Spleen (tissue), 11 donors: Measurements from ENCODE around the gene RABGGTB. TPM values are rescaled to one million over a fixed set of nuclear protein-coding genes. Genes with fewer than 3 reads are reported as not detected.
A peak's percentile ranks its signal among the peaks of the same experiment; 100 is the strongest.
"Not testable (repeated sequence)": the region's sequence is repeated elsewhere in the genome, so short reads cannot be mapped to it uniquely, and the experiment has no call there.

Source experiments
- DNase-seq: peaks from one replicate; pipeline ENCODE4 v3.0.0-alpha.2; 2020
- H3K27ac ChIP-seq, 8 donors: fragments of 200-600 bp; sonication (generic) in 7 of 8; 1 replicate in 4 of 8; 2 replicates in 4 of 8; pipeline versions ENCODE4 v1.5.0 to v1.8.0; 2016 to 2021; ENCODE audit warnings: inconsistent platforms in 4 of 8, mild to moderate bottlenecking in 4 of 8, moderate library complexity in 1 of 8
- H3K27me3 ChIP-seq, 7 donors: fragments of 200-600 bp; sonication (generic) in 6 of 7; replicated peaks in 1 of 7; 1 replicate in 4 of 7; 2 replicates in 3 of 7; pipeline versions ENCODE4 v1.5.0 to v1.8.0; 2016 to 2021; ENCODE audit warnings: inconsistent platforms in 3 of 7, mild to moderate bottlenecking in 1 of 7
- H3K36me3 ChIP-seq, 6 donors: fragments of 200-600 bp; sonication (generic) in 5 of 6; 1 replicate in 4 of 6; 2 replicates in 2 of 6; pipeline versions ENCODE4 v1.5.0 to v1.8.0; 2016 to 2021; ENCODE audit warnings: inconsistent platforms in 2 of 6
- H3K4me1 ChIP-seq, 6 donors: fragments of 200-600 bp; sonication (generic) in 5 of 6; 1 replicate in 3 of 6; 2 replicates in 3 of 6; pipeline versions ENCODE4 v1.5.0 to v1.8.0; 2016 to 2021; ENCODE audit warnings: inconsistent platforms in 3 of 6
- H3K4me3 ChIP-seq, 8 donors: fragments of 200-600 bp; sonication (generic) in 7 of 8; 1 replicate in 4 of 8; 2 replicates in 4 of 8; pipeline versions ENCODE4 v1.5.0 to v1.8.0; 2016 to 2021; ENCODE audit warnings: inconsistent platforms in 4 of 8, mild to moderate bottlenecking in 4 of 8, moderate library complexity in 2 of 8
- H3K9me3 ChIP-seq, 8 donors: fragments of 200-600 bp; sonication (generic) in 7 of 8; 1 replicate in 4 of 8; 2 replicates in 4 of 8; pipeline versions ENCODE4 v1.5.0 to v1.8.0; 2016 to 2021; ENCODE audit warnings: inconsistent platforms in 4 of 8
- CTCF ChIP-seq, 11 experiments: fragments of 200-600 bp in 7 of 11; fragments of 450-650 bp in 4 of 11; sonication (generic) in 4 of 11; IDR thresholded peaks in 8 of 11; conservative IDR thresholded peaks in 3 of 11; 1 replicate in 7 of 11; 2 replicates in 4 of 11; pipeline versions ENCODE4 v1.4.0 to v1.8.0; 2016 to 2021; ENCODE audit warnings: antibody characterized with exemption in 11 of 11, inconsistent platforms in 4 of 11, mild to moderate bottlenecking in 1 of 11
- POLR2A ChIP-seq, 3 donors: fragments of 450-650 bp; IDR thresholded peaks; one replicate each; pipeline ENCODE4 v1.5.1; 2017; ENCODE audit warnings: antibody characterized with exemption in 3 of 3, mild to moderate bottlenecking in 1 of 3
- POLR2AphosphoS5 ChIP-seq, 3 donors: sonication (generic); formaldehyde crosslinking; IDR thresholded peaks; one replicate each; pipeline ENCODE4 v1.5.1; 2017; ENCODE audit warnings: antibody characterized with exemption in 3 of 3
- WGBS, 5 donors: extraction: QIAGEN DNeasy Blood & Tissue Kit in 3 of 5; methylation state at CpG; one replicate each; pipeline versions ENCODE4 v1.1.5 to v1.1.7; 2013 to 2018; 5-methylcytosine and 5-hydroxymethylcytosine counted together
- intact Hi-C: fragments of 100-400 bp; cut with DNase I; formaldehyde crosslinking; loops from one replicate; pipeline ENCODE4 v1.15.0; 2023; ENCODE audit warnings: low total_unique reads
- polyA plus RNA-seq, 3 donors: library from polyadenylated mRNA; stranded (reverse); fragments of 200-250 nt; gene quantifications; one replicate each; pipeline ENCODE4 v1.2.1, GENCODE V29; 2013
- total RNA-seq, 7 donors: library from RNA; depleted of rRNA in 3 of 7; stranded (reverse); fragments of >200 nt in 3 of 7; fragmentation: NEBNext Ultra II Directional in 4 of 7; extraction: Animal tissue kit (Norgen Biotek cat#: 25700) in 4 of 7; gene quantifications; one replicate each; pipeline versions ENCODE4 v1.1.0 to v1.2.1, GENCODE V29; 2016 to 2021
- donor health status: healthy with polysubstance abuse.
- donor health status: DM: no; HTN: no; CAD: no; lungs with moderate emphysema.
- donor health status: DM: no; HTN: no; CAD: no.
- donor health status: Bipolar disorder and iron deficiency.
- donor health status: healthy.
- donor health status: DM: no; HTN: no; CAD: no.
- donor health status: DM: yes; HTN: yes; CAD: no.

Gene RABGGTB
- total and polyA plus RNA-seq, 10 donors: 55.2 to 94.8 (median 75.9) TPM

GRCh38 chr1:75797273-75797588, 11.2 kb downstream of the RABGGTB start:
- no peaks in the 10 kb centered on the region for H3K9me3 ChIP-seq
- no peak overlapping the region for H3K4me3 ChIP-seq
- 71 to 90% (median 77%) methylated on average over 6 of the region's 6 CpGs for WGBS, 5 donors
- peaks cover 3 to 71% (median 51%) of the 10 kb centered on the region in 6 donors for H3K36me3 ChIP-seq
- no peaks in the 10 kb centered on the region for H3K27me3 ChIP-seq
- no peak overlapping the region for H3K27ac ChIP-seq
- H3K4me1 ChIP-seq: peaks cover 0 to 17% (median under 1%) of the 10 kb centered on the region in 6 donors
- intact Hi-C loops: no loop called here
- DNase-seq: no peak
- TF ChIP-seq POLR2AphosphoS5 (IDR thresholded peaks at IDR 0.05) (no peak), CTCF (IDR thresholded peaks at IDR 0.05 in 8 of 11, conservative IDR thresholded peaks at IDR 0.05 in 3 of 11) (no peak), POLR2A (IDR thresholded peaks at IDR 0.05) (no peak)

GRCh38 chr1:75797606-75798216, 11.7 kb downstream of the RABGGTB start:
- no peak overlapping the region for H3K4me3 ChIP-seq
- TF ChIP-seq POLR2AphosphoS5 (IDR thresholded peaks at IDR 0.05): peak in 2 of 3 donors; percentile 14 to 32
- no peak for TF ChIP-seq CTCF (IDR thresholded peaks at IDR 0.05 in 8 of 11, conservative IDR thresholded peaks at IDR 0.05 in 3 of 11)
- TF ChIP-seq POLR2A (IDR thresholded peaks at IDR 0.05): no peak
- no peak for DNase-seq
- 91 to 96% (median 92%) methylated on average over 13 of the region's 13 CpGs for WGBS, 5 donors
- peaks cover 0 to 12% (median 0%) of the 10 kb centered on the region in 6 donors for H3K4me1 ChIP-seq
- no peaks in the 10 kb centered on the region for H3K9me3 ChIP-seq
- intact Hi-C loops: no loop called here
- H3K27me3 ChIP-seq: no peaks in the 10 kb centered on the region
- H3K36me3 ChIP-seq: peaks cover 3 to 66% (median 47%) of the 10 kb centered on the region in 6 donors
- H3K27ac ChIP-seq: no peak overlapping the region

GRCh38 chr1:75801480-75801879, 15.4 kb downstream of the RABGGTB start:
- H3K4me3 ChIP-seq, H3K27ac ChIP-seq, DNase-seq, intact Hi-C loops, H3K4me1 ChIP-seq, H3K27me3 ChIP-seq, H3K9me3 ChIP-seq: not testable (repeated sequence)
- WGBS, 5 donors: 83 to 100% (median 98%) methylated on average over 2 of the region's 2 CpGs
- H3K36me3 ChIP-seq: peaks cover 0 to 28% (median 9%) of the 10 kb centered on the region in 6 donors

- WGBS, 5 donors: 92 to 95% (median 94%) methylated on average over 4 of the region's 4 CpGs
- no peak for DNase-seq
Observed at GRCh38 chr1:75808921-75809320, 22.9 kb downstream of the RABGGTB start.

GRCh38 chr1:75810113-75810512, 24.1 kb downstream of the RABGGTB start:
- H3K4me1 ChIP-seq, DNase-seq, H3K9me3 ChIP-seq, H3K4me3 ChIP-seq, H3K27ac ChIP-seq, intact Hi-C loops, H3K36me3 ChIP-seq, H3K27me3 ChIP-seq: not testable (repeated sequence)
- WGBS, 5 donors: 92 to 97% (median 93%) methylated on average over 3 of the region's 3 CpGs

More at GRCh38 chr1:75808921-75809320, 22.9 kb downstream of the RABGGTB start:
- no peak for TF ChIP-seq CTCF (IDR thresholded peaks at IDR 0.05 in 8 of 11, conservative IDR thresholded peaks at IDR 0.05 in 3 of 11)
- no peak for TF ChIP-seq POLR2A (IDR thresholded peaks at IDR 0.05)
- TF ChIP-seq POLR2AphosphoS5 (IDR thresholded peaks at IDR 0.05): no peak
- intact Hi-C loops: no loop called here
- Histone ChIP-seq H3K9me3 (no peaks in the 10 kb centered on the region), H3K36me3 (no peaks in the 10 kb centered on the region), H3K4me3 (no peak overlapping the region), H3K27ac (no peak overlapping the region), H3K4me1 (no peaks in the 10 kb centered on the region), H3K27me3 (no peaks in the 10 kb centered on the region)
